Fibroblast of pulmonary artery (primary cell): Measurements from ENCODE around the gene RFTN1.

Source experiments
- DNase-seq: peaks from one replicate; pipeline ENCODE4 v3.0.0-alpha.2; 2010; ENCODE audit warnings: low read depth
- H3K4me3 ChIP-seq: replicated peaks from 2 replicates; pipeline ENCODE4 v1.5.1; 2011; ENCODE audit warnings: low read depth, mild to moderate bottlenecking, control low read depth, low read length, moderate library complexity
- CTCF ChIP-seq: IDR thresholded peaks from 2 replicates; pipeline ENCODE4 v1.5.1; 2011; ENCODE audit warnings: mild to moderate bottlenecking, control low read depth, low read length, inconsistent platforms; ENCODE audit errors: missing control alignments

The RFTN1 gene

DNA sequence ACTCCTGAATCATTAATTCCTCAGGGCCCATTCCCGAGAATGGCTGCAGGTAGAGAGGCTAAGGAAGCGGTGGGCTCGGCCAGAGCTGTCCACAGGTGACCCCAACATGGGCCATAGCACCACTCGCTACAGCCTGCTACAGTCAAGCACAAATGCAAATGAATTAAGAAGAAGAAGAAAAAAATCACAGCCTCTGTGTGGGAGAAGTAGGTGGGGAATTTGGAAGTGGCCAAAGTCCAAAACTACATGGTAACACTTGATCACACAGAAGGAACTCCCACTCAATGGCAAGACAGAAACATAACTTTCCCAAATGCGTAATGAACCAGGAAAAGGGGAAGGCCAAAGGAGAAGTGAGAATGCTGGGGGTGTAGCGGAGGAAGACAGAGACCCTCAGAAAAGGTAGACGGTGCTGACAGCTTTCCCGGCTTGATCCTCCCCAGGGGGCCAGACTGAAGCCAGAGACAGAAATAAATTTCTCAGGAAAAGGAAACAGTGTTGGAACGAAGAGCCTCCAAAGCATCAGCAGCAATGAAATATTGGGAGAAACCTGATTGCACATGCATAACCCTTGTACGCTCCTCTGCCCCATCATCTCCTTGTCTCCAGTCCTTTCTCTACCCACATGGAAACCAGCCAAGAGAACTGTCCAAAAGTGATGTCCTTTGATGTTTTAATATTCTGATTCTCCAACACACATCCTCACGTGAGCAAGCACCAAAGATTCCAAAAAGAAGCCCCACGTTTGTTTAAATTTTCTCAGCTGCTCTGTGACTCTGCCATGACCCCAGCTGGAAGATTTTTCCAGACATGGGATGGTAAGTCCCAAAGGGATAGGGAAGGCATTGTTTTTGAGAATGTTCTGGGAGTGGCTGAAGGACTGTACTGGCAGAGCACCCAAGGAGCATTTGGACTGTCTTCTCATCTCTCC is 140.9 kb downstream of the RFTN1 start:
- peak; percentile 45 for DNase-seq
- no peak for TF ChIP-seq CTCF
- H3K4me3 ChIP-seq: no peak overlapping the region

- TF ChIP-seq CTCF: no peak
- no peak for DNase-seq
- no peak overlapping the region for H3K4me3 ChIP-seq
Observed at GRCh38 chr3:16370872-16371740, 142.4 kb downstream of the RFTN1 start.

DNA sequence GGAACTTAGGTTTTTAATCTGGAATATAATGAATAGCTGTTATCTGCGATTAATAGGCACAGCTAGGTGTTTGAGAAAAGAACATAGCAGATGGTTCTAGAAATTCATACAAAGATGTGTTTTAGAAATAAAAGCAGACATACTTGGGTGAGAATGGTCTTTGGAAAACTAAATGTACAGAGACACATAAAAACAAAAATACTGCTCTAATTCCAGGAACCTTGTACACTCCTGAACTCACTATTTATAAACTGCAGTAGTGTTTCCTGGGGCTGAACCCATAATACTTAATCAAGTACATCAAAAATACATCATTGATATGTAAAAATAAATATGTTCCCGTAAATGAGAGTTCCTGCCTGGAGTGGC is 143.0 kb downstream of the RFTN1 start:
- no peak for TF ChIP-seq CTCF
- no peak overlapping the region for H3K4me3 ChIP-seq
- DNase-seq: no peak

DNA sequence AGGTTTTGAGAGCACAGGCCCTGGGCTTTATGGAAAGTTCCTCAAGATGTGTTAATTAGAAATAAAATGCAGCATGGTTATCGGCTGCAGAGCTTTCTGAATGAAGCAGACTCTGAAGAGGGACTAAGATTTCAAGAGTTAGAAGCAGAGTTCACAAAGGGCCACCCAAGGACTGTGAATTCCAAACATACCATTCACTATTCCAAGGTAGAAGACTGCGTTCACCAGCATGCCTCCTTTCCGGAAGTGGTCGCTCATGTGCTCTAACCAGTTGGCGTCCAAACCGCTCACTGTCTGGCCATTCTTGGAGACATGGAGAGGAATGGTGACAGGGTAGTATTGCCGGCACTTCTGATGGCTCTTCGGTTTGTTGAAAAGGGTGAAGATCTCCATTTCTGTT is 143.6 kb downstream of the RFTN1 start:
- DNase-seq: no peak
- no peak overlapping the region for H3K4me3 ChIP-seq
- no peak for TF ChIP-seq CTCF

DNA sequence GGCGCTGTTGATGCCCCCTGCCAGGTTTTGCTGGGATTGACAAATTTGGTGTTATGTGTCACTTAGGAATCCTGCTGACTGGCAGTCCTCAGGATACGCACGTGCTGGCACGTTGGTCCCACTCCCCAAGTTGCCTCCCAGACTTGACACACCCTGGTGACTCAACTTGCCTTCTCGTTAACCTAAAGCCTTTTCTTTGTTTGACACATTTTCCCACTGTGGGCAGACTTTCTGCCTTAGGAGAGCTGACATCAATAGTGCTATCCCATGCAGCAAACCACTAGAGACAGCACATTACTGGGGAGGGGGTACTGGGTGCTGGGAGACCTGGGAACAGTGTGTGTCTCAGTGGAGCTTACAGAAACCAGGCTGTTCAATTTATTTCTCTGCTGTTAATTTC is 144.2 kb downstream of the RFTN1 start:
- DNase-seq: no peak
- no peak for TF ChIP-seq CTCF
- no peak overlapping the region for H3K4me3 ChIP-seq

DNA sequence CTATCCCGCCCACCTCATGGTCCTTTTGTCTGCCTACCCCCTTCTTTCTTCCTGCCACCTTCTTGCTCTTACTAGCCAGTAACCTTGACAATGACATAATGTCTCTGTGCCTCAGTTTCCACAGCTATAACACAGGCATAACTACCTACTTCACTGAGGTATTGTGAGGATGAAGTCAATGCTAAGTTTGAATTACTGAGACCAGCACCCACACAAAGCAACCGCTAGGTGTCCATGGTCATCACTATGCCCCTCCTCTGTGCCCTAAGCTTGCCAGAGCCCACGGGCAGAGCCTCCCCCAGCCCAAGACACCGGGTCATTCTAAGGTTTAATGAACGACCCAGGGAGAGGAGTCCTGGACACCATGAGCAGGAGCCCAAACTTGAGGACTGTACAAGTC is 146.9 kb downstream of the RFTN1 start:
- DNase-seq: no peak
- no peak overlapping the region for H3K4me3 ChIP-seq
- no peak for TF ChIP-seq CTCF
